Right lobe of liver (tissue), 6 donors: ENCODE measurements around the gene TENT5C. TPM values are rescaled to one million over a fixed set of nuclear protein-coding genes. Genes with fewer than 3 reads are reported as not detected.

Experiments
- ATAC-seq, 4 donors: fragments of 200-7000 bp; cut with Tn5 transposase; one replicate each; pipeline ENCODE4 v1.9.1; 2020; ENCODE audit warnings: mild to moderate bottlenecking in 4 of 4, moderate library complexity in 4 of 4
- DNase-seq, 3 donors: peaks; one replicate each; pipeline ENCODE4 v3.0.0-alpha.2; 2020
- H3K27ac ChIP-seq, 3 donors: fragments of 200-600 bp; one replicate each; pipeline ENCODE4 v1.8.0; 2022
- H3K27me3 ChIP-seq, 2 donors: fragments of 200-600 bp; one replicate each; pipeline ENCODE4 v1.8.0; 2022
- H3K36me3 ChIP-seq, 4 donors: fragments of 200-600 bp; sonication (generic) in 1 of 4; one replicate each; pipeline versions ENCODE4 v1.5.1 to v1.8.0; 2017 to 2022; ENCODE audit warnings: control low read depth in 1 of 4
- H3K4me1 ChIP-seq, 4 donors: fragments of 200-600 bp; sonication (generic) in 1 of 4; one replicate each; pipeline versions ENCODE4 v1.5.1 to v1.8.0; 2017 to 2022; ENCODE audit warnings: control low read depth in 1 of 4
- H3K4me3 ChIP-seq, 3 donors: fragments of 200-600 bp; one replicate each; pipeline ENCODE4 v1.8.0; 2022
- H3K9me3 ChIP-seq, 4 donors: fragments of 200-600 bp; sonication (generic) in 1 of 4; one replicate each; pipeline versions ENCODE4 v1.5.1 to v1.8.0; 2017 to 2022; ENCODE audit warnings: control low read depth in 1 of 4
- POLR2A ChIP-seq: fragments of 450-650 bp; IDR thresholded peaks from one replicate; pipeline ENCODE4 v1.6.1; 2017; ENCODE audit warnings: antibody characterized with exemption, mild to moderate bottlenecking
- WGBS: methylation state at CpG from one replicate; pipeline ENCODE4 v1.1.6; 2018; ENCODE audit warnings: low coverage, low lambda C conversion rate; ENCODE audit not compliant: insufficient coverage; ENCODE audit errors: missing lambda C conversion rate; 5-methylcytosine and 5-hydroxymethylcytosine counted together
- intact Hi-C, 2 donors: fragments of 100-400 bp; cut with DNase I; formaldehyde crosslinking; loops; one replicate each; pipeline versions ENCODE4 v1.11.2 to v1.14.1; 2022
- total RNA-seq, 6 experiments: library from RNA; depleted of rRNA in 2 of 6; stranded (reverse); fragments of >200 nt in 2 of 6; fragmentation: NEBNext Ultra II Directional in 3 of 6; extraction: Animal tissue kit (Norgen Biotek cat#: 25700) in 3 of 6; gene quantifications; one replicate each; pipeline versions ENCODE4 v1.1.0 to v1.2.4, GENCODE V29; 2016 to 2023
- TF ChIP-seq, protein P1 (sequence below), 4 donors: fragments of 200-600 bp in 3 of 4; fragments of 450-650 bp in 1 of 4; IDR thresholded peaks; one replicate each; pipeline versions ENCODE4 v1.5.1 to v1.8.0; 2016 to 2022; ENCODE audit warnings: antibody characterized with exemption in 4 of 4, mild to moderate bottlenecking in 2 of 4
- donor health status: DM: no; HTN: yes; CAD: no.
- donor health status: DM: no; HTN: no; CAD: no.
- donor health status: DM: no; HTN: no; CAD: no.
- donor health status: DM: no; HTN: yes; CAD: no.
- donor health status: DM: no; HTN: yes; CAD: no.

The TENT5C gene
- total RNA-seq, 6 experiments from 2014 or later, result 2.3 to 13.7 (median 3.0) TPM

DNA sequence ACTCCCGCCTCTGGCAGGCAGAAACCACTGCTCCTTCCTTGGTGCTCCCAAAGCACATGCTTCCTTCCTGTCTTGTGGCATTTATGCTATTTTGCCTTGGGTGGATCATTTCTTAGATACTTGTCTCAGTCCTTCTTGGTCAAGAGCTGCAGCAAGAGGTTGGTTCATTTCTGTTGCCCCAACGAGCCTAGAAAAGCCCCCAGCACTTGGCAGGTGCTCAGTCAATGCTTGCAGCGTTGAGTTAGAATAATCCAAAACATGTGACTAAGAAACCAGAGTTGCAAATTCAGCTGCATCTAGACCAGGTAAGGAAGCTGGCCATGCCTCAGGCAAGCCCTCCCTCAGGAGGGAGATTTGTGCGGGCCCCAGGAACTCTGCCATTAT, 42.4 kb upstream of the TENT5C start:
- Histone ChIP-seq H3K36me3 (no peaks in the 10 kb centered on the region), H3K27ac (no peak overlapping the region), H3K9me3 (no peaks in the 10 kb centered on the region), H3K4me3 (no peak overlapping the region), H3K27me3 (no peaks in the 10 kb centered on the region), H3K4me1 (peaks cover 0 to 12% (median 0%) of the 10 kb centered on the region in 4 donors)
- TF ChIP-seq, protein P1, sequence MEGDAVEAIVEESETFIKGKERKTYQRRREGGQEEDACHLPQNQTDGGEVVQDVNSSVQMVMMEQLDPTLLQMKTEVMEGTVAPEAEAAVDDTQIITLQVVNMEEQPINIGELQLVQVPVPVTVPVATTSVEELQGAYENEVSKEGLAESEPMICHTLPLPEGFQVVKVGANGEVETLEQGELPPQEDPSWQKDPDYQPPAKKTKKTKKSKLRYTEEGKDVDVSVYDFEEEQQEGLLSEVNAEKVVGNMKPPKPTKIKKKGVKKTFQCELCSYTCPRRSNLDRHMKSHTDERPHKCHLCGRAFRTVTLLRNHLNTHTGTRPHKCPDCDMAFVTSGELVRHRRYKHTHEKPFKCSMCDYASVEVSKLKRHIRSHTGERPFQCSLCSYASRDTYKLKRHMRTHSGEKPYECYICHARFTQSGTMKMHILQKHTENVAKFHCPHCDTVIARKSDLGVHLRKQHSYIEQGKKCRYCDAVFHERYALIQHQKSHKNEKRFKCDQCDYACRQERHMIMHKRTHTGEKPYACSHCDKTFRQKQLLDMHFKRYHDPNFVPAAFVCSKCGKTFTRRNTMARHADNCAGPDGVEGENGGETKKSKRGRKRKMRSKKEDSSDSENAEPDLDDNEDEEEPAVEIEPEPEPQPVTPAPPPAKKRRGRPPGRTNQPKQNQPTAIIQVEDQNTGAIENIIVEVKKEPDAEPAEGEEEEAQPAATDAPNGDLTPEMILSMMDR (IDR thresholded peaks at IDR 0.05), result no peak
- no peak for TF ChIP-seq POLR2A
- no peak for ATAC-seq
- intact Hi-C loops, result no loop called here
- 88% methylated on average over 3 of the region's 4 CpGs for WGBS
- no peak for DNase-seq

DNA sequence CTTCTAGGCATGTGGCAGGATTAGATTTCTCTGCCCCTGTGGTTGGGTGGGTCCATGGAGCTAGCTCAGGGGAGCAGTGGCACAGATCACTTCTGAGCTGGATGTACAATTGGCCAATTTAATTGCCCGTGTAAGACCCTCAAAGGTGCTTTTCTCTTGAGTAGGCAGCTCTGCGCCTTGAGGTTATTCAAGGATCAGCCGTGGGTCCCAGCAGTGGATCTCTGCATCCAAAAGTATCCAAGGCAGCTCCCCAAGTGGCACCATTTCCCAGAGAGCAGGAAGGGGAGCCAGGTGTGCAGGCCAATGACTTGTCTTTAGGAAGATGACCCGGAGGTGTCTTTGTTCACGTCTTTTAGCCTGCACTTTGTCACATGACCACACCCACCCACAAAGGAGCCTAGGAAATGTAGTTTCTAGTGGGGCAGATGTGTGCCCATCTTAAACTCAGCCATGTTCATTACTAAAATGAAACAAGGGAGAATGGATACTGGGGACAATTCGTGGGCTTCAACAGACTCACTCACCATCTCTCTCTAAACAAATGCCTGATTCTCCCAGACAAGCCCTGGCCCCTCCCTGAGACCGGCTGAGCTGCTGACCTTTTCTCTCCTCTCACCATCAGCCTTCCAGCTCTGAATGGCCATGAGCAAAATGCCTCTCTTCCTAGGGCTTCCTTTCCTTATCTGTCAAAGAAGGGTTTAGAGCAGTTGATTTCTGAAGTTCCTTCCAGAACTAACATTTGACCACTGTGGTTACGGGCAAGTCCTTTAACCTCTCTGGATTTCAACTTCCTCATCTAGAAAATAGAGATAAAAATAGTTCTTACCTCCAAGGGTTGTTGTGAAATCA, 41.4 kb upstream of the TENT5C start:
- no peak overlapping the region for H3K27ac ChIP-seq
- DNase-seq (no peak), ATAC-seq (peak in 1 of 4 donors; percentile 46)
- peaks cover 0 to 12% (median 0%) of the 10 kb centered on the region in 4 donors for H3K4me1 ChIP-seq
- no peak for TF ChIP-seq POLR2A
- TF ChIP-seq, protein P1 (IDR thresholded peaks at IDR 0.05), result no peak
- intact Hi-C loops, result no loop called here
- H3K36me3 ChIP-seq, result no peaks in the 10 kb centered on the region
- no peaks in the 10 kb centered on the region for H3K27me3 ChIP-seq
- 38% methylated on average over 4 of the region's 8 CpGs for WGBS
- H3K4me3 ChIP-seq, result no peak overlapping the region
- H3K9me3 ChIP-seq, result no peaks in the 10 kb centered on the region

DNA sequence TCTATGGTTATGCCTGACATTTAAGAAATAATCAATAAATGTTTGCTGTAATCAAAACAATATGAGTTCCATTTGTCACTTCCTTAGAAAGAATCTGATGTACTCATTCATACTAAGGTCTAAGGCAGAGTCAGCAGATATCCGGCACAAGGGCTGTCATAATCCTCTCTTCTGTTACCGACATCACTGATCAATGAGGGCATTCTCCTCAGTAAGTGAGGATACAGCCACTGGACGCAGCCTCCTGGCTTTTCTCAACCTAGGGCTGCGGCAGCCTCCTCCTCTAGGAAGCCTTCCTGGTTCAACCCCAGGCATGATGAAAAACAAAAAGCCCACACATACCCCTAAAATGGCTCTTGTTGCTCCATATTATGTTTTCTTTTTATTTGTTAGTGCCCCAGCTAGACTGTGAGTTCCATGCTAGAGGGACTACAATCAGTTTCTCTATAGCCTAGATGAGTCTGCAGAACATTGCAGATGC, 40.7 kb upstream of the TENT5C start:
- ATAC-seq (peak in 1 of 4 donors; percentile 55), DNase-seq (no peak)
- 56% methylated on average over 4 of the region's 4 CpGs for WGBS
- Histone ChIP-seq H3K4me3 (no peak overlapping the region), H3K27ac (no peak overlapping the region), H3K27me3 (no peaks in the 10 kb centered on the region), H3K36me3 (no peaks in the 10 kb centered on the region), H3K4me1 (peaks cover 0 to 12% (median 0%) of the 10 kb centered on the region in 4 donors), H3K9me3 (no peaks in the 10 kb centered on the region)
- intact Hi-C loops, result no loop called here
- TF ChIP-seq POLR2A, result no peak
- TF ChIP-seq, protein P1 (IDR thresholded peaks at IDR 0.05), result no peak

DNA sequence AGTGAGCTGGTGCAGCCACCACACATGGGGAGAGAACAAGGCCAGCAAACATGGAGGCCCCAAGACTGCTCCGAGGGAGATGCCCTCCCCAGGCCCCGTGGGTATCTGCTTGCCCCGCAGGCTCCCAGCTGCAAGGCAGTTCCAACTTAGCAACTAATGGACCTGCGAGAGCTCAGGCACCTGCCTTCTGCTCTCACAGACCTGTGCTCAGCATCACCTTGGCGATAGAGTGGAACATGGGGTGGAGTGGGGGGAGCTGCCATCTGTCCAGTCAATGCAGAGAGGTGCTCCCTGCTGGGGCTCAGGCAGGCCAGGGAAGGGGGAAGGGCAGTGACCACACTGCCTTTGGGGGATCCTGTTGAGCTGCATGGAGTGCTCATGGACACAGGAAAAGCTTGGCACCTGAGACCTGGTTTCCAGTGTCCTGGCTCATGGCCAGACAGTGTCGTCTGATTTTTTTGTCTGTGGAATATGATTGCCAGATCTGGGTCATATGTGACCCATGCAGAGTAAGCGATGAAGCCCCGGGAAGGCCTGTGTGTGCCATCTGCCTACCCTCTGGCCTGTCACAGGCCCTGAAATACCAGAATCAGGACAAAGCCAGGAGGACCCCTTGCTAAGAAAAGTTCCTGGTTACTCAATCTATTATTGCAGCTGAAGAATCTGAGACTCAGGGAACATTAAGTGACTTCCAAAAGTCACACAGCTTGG, 39.9 kb upstream of the TENT5C start:
- H3K36me3 ChIP-seq, result no peaks in the 10 kb centered on the region
- ATAC-seq (peak in 1 of 4 donors; percentile 21), DNase-seq (no peak)
- H3K4me3 ChIP-seq, result no peak overlapping the region
- TF ChIP-seq, protein P1 (IDR thresholded peaks at IDR 0.05), result no peak
- TF ChIP-seq POLR2A, result no peak
- peaks cover 0 to 12% (median 0%) of the 10 kb centered on the region in 4 donors for H3K4me1 ChIP-seq
- intact Hi-C loops, result no loop called here
- H3K27ac ChIP-seq, result no peak overlapping the region
- H3K27me3 ChIP-seq, result no peaks in the 10 kb centered on the region
- no peaks in the 10 kb centered on the region for H3K9me3 ChIP-seq
- no CpG with 5 or more reads among the region's 8 CpGs for WGBS
